Measurements from ENCODE around the gene POLN.

GRCh38 chr4:2286904-2287593, 45.1 kb upstream of the POLN start:
- TF ChIP-seq, protein P1, sequence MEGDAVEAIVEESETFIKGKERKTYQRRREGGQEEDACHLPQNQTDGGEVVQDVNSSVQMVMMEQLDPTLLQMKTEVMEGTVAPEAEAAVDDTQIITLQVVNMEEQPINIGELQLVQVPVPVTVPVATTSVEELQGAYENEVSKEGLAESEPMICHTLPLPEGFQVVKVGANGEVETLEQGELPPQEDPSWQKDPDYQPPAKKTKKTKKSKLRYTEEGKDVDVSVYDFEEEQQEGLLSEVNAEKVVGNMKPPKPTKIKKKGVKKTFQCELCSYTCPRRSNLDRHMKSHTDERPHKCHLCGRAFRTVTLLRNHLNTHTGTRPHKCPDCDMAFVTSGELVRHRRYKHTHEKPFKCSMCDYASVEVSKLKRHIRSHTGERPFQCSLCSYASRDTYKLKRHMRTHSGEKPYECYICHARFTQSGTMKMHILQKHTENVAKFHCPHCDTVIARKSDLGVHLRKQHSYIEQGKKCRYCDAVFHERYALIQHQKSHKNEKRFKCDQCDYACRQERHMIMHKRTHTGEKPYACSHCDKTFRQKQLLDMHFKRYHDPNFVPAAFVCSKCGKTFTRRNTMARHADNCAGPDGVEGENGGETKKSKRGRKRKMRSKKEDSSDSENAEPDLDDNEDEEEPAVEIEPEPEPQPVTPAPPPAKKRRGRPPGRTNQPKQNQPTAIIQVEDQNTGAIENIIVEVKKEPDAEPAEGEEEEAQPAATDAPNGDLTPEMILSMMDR (conservative IDR thresholded peaks at IDR 0.05; ENCODE audit: low read depth in 2 of 2) = no peak
- TF ChIP-seq EZH2 (IDR thresholded peaks at IDR 0.05; ENCODE audit: low read depth, unreplicated experiment) (no peak), POLR2AphosphoS5 (IDR thresholded peaks at IDR 0.05; ENCODE audit: low read depth) (no peak), REST (IDR thresholded peaks at IDR 0.05; ENCODE audit: unreplicated experiment) (no peak), EZH2phosphoT487 (IDR thresholded peaks at IDR 0.05; ENCODE audit: unreplicated experiment) (no peak), ZNF462 (CRISPR knock-in tag; IDR thresholded peaks at IDR 0.05) (no peak), CREB1 (CRISPR knock-in tag; IDR thresholded peaks at IDR 0.05; ENCODE audit: low read depth) (no peak), STAT1 (IDR thresholded peaks at IDR 0.05; ENCODE audit: unreplicated experiment) (no peak)
- TF ChIP-seq, protein P2, sequence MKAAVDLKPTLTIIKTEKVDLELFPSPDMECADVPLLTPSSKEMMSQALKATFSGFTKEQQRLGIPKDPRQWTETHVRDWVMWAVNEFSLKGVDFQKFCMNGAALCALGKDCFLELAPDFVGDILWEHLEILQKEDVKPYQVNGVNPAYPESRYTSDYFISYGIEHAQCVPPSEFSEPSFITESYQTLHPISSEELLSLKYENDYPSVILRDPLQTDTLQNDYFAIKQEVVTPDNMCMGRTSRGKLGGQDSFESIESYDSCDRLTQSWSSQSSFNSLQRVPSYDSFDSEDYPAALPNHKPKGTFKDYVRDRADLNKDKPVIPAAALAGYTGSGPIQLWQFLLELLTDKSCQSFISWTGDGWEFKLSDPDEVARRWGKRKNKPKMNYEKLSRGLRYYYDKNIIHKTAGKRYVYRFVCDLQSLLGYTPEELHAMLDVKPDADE (IDR thresholded peaks at IDR 0.05) = no peak
